Aorta (tissue), 5 donors: Measurements from ENCODE around the gene LURAP1L. TPM values are rescaled to one million over a fixed set of nuclear protein-coding genes. Genes with fewer than 3 reads are reported as not detected.

Experiments used
- ATAC-seq: fragments of 200-7000 bp; cut with Tn5 transposase; one replicate; pipeline ENCODE4 v1.9.1; 2022; ENCODE audit warnings: moderate library complexity; ENCODE audit not compliant: low FRiP score
- DNase-seq, 2 donors: peaks; one replicate each; pipeline ENCODE4 v3.0.0-alpha.2; 2020
- H3K27ac ChIP-seq, 2 donors: one replicate each; pipeline ENCODE4 v1.5.1; 2013; ENCODE audit warnings: low read length in 2 of 2, mild to moderate bottlenecking in 2 of 2, moderate library complexity in 2 of 2, control low read depth in 1 of 2, inconsistent platforms in 1 of 2, low read depth in 1 of 2
- H3K27me3 ChIP-seq, 2 donors: one replicate each; pipeline ENCODE4 v1.6.1; 2013; ENCODE audit warnings: control low read depth in 1 of 2, low read length in 1 of 2, mild to moderate bottlenecking in 1 of 2, moderate library complexity in 1 of 2; ENCODE audit not compliant: insufficient read depth in 2 of 2, control insufficient read depth in 1 of 2
- H3K36me3 ChIP-seq, 2 donors: one replicate each; pipeline ENCODE4 v1.6.1; 2013; ENCODE audit warnings: control low read depth in 1 of 2, low read length in 1 of 2, mild to moderate bottlenecking in 1 of 2; ENCODE audit not compliant: insufficient read depth in 2 of 2, control insufficient read depth in 1 of 2
- H3K4me1 ChIP-seq, 2 donors: one replicate each; pipeline ENCODE4 v1.6.1; 2013; ENCODE audit warnings: low read length in 2 of 2, control low read depth in 1 of 2, mild to moderate bottlenecking in 1 of 2, moderate library complexity in 1 of 2; ENCODE audit not compliant: insufficient read depth in 2 of 2, control insufficient read depth in 1 of 2
- H3K4me3 ChIP-seq, 2 donors: one replicate each; pipeline ENCODE4 v1.5.1; 2013; ENCODE audit warnings: low read length in 2 of 2, control low read depth in 1 of 2, mild to moderate bottlenecking in 1 of 2
- H3K9me3 ChIP-seq: one replicate; pipeline ENCODE4 v1.6.1; 2013; ENCODE audit warnings: mild to moderate bottlenecking, low read length; ENCODE audit not compliant: control insufficient read depth
- WGBS, 2 donors: extraction: QIAGEN DNeasy Blood & Tissue Kit; methylation state at CpG; one replicate each; pipeline ENCODE4 v1.1.7; 2013; 5-methylcytosine and 5-hydroxymethylcytosine counted together
- intact Hi-C, 2 donors: fragments of 100-400 bp; cut with DNase I; formaldehyde crosslinking; loops; one replicate each; pipeline versions ENCODE4 v1.14.2 to v1.15.0; 2022
- long read RNA-seq, 2 donors: library from polyadenylated mRNA; unstranded; transcript quantifications; one replicate each; pipeline ENCODE4 v2.0.0, GENCODE V29; 2020 to 2021
- polyA plus RNA-seq, 2 donors: library from polyadenylated mRNA; stranded (reverse); fragments of 200-250 nt; gene quantifications; one replicate each; pipeline ENCODE4 v1.2.3, GENCODE V29; 2013
- total RNA-seq, 2 donors: library from RNA; stranded (reverse); fragmentation: NEBNext Ultra II Directional; extraction: Animal tissue kit (Norgen Biotek cat#: 25700); gene quantifications; one replicate each; pipeline ENCODE4 v1.2.1, GENCODE V29; 2021
- donor health status: healthy with polysubstance abuse.
- donor health status: Bipolar disorder and iron deficiency.
- donor health status: DM: no; HTN: no; CAD: no.
- donor health status: DM: no; HTN: no; CAD: no.
- donor health status: DM: yes; HTN: yes; CAD: no.

The LURAP1L gene, protein sequence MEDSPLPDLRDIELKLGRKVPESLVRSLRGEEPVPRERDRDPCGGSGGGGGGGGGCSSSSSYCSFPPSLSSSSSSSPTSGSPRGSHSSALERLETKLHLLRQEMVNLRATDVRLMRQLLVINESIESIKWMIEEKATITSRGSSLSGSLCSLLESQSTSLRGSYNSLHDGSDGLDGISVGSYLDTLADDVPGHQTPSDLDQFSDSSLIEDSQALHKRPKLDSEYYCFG
- total RNA-seq (10 to 100 TPM; 18.6 to 25.1 TPM), polyA plus RNA-seq (10 to 100 TPM; 13.5 to 26.4 TPM)
- long read RNA-seq, donor 1, transcript LURAP1L-201 (2 exons, 1,753 nt), result major isoform, 70 of 91 reads
- long read RNA-seq, donor 1, partial matches to known transcripts, result 0 of 91 reads
- long read RNA-seq, donor 1, other reads (novel, unspliced or antisense), result 20 of 91 reads
- long read RNA-seq, donor 2, transcript LURAP1L-201 (2 exons, 1,753 nt), result major isoform, 16 of 20 reads
- long read RNA-seq, donor 2, partial matches to known transcripts, result 0 of 20 reads
- long read RNA-seq, donor 2, other reads (novel, unspliced or antisense), result 4 of 20 reads

DNA sequence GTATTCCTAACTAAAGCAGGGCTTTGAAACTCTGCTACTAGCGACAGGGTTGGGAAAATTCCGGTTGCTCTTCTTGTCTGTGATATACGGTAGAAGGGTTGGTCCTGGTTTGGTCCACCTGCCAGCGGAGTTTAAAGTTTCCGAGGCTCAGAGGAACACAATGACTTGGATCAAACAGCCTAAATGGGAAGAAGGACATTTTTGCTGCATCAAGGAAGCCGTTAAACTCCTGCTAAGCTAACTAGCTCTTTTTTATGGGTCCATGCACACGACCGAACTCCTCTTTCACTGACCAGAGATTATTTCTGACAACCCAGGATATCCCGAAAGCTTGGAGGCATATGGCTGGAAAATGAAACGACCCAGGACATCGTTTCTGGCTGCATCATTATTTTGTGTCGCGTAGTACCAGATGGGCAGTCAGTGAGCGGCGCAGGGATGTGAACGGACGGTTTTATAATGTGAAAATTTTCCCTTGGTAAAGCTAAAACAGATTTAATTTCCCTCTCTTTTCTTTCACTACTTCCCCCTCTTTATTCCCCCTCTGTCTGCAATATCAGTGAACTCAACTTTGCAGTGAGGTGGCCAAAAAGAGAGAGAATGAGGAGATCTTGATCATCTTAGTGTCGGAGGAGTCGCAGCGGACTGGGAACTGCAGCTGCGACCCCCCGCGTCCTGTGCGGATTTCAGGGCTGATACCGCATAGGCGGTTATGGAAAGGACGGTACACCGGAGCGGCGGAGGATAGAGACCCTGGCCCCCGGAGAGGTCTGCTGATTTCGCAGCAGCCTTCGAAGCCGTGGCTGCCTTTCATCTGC lies at the start of gene LURAP1L:
TSS of gene LURAP1L (plus strand) at position 160 of the 818 bp plus-strand sequence. CDS start 696 bp downstream, outside the sequence.
- peaks cover 2 to 8% of the 10 kb centered on the region in 2 donors for H3K4me1 ChIP-seq
- DNase-seq, result peak in 1 of 2 donors; percentile 64
- peak within 1 kb of the TSS; percentile 69 to 89 for H3K4me3 ChIP-seq
- intact Hi-C loops, result loop anchor here (2.0 to 10.0 kb wide), 5 partner anchors 42 to 110 kb away; no protein-coding TSS in a partner anchor
- WGBS, 2 donors, result 0 to 1% methylated on average over 34 of the region's 34 CpGs
- H3K9me3 ChIP-seq, result no peaks in the 10 kb centered on the region
- no peaks in the 10 kb centered on the region for H3K27me3 ChIP-seq
- peak within 1 kb of the TSS in 1 of 2 donors; percentile 72 for H3K27ac ChIP-seq
- ATAC-seq, result peak; percentile 84
- H3K36me3 ChIP-seq, result no peaks in the 10 kb centered on the region

DNA sequence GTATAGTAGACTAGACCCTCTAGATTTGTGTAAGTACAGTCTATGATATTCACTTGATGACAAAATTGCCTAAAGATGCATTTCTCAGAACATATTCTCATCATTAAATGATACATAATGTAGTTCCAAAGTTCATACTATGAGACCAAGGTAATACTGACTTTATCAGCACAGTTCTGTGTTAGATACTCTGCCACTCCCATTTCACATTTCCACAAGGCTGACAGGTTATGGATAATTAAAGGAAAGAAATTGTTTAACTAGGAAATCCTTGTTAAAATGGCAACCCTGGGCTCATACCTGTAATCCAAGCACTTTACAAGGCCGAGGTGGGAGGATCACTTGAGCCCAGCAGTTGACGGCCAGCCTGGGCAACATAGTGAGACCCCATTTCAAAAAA lies 48.0 kb upstream of the LURAP1L start:
- no peaks in the 10 kb centered on the region for H3K36me3 ChIP-seq
- DNase-seq (no peak), ATAC-seq (no peak)
- WGBS, 2 donors, result 96 to 98% methylated on average over 2 of the region's 2 CpGs
- H3K4me1 ChIP-seq, result no peaks in the 10 kb centered on the region
- no peaks in the 10 kb centered on the region for H3K27me3 ChIP-seq
- no peak overlapping the region for H3K4me3 ChIP-seq
- intact Hi-C loops, result loop anchor here in 1 of 2 donors (10.0 kb wide), 1 partner anchor 88 kb away; no protein-coding TSS in a partner anchor
- no peak overlapping the region for H3K27ac ChIP-seq
- H3K9me3 ChIP-seq, result peaks cover under 1% of the 10 kb centered on the region

DNA sequence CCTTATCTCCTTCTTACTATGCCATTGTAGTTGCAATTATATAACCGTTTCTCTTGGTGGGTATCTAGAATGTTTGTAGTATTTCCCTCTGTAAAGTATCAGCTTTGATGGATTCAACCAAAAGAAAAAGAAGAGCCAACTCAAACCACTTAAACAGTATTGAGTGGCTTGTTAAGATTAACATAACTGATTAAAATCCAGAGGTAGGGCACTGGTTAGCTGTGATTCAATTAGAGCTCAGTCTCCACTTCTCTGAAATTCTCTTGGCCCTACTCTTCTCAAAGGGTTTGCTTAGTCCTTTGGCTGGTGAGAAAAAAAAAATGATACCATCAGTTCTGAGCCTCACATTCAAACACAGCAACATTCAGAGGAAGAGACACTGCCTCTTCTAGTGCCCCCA lies 44.6 kb upstream of the LURAP1L start:
- intact Hi-C loops, result no loop called here
- 84 to 89% methylated on average over 1 of the region's 1 CpG for WGBS, 2 donors
- Histone ChIP-seq H3K4me3 (no peak overlapping the region), H3K36me3 (no peaks in the 10 kb centered on the region), H3K9me3 (peaks cover 1% of the 10 kb centered on the region), H3K27ac (no peak overlapping the region), H3K4me1 (no peaks in the 10 kb centered on the region), H3K27me3 (no peaks in the 10 kb centered on the region)
- DNase-seq, result no peak
- no peak for ATAC-seq

DNA sequence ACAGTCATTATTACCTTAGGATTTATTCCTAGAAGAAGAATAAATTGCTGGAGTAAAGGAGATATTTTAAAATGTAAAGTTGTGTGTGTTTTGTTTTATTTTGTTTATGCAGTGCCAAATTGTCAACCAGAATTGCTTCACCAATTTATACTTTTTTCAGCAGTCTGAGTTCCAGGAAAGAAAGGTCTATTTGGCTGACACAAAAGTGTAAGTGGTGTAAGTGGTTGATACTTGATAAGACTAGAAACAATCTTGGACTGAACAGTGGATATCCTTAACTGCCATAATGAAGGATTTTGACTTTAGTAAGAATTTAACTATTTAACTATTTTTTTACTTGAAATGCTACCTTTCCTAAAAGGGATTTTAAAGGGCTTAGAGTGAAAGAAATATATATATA lies 43.9 kb upstream of the LURAP1L start:
- ATAC-seq (no peak), DNase-seq (no peak)
- Histone ChIP-seq H3K27ac (no peak overlapping the region), H3K36me3 (no peaks in the 10 kb centered on the region), H3K9me3 (peaks cover 1% of the 10 kb centered on the region), H3K4me3 (no peak overlapping the region), H3K4me1 (no peaks in the 10 kb centered on the region), H3K27me3 (no peaks in the 10 kb centered on the region)
- intact Hi-C loops, result no loop called here

DNA sequence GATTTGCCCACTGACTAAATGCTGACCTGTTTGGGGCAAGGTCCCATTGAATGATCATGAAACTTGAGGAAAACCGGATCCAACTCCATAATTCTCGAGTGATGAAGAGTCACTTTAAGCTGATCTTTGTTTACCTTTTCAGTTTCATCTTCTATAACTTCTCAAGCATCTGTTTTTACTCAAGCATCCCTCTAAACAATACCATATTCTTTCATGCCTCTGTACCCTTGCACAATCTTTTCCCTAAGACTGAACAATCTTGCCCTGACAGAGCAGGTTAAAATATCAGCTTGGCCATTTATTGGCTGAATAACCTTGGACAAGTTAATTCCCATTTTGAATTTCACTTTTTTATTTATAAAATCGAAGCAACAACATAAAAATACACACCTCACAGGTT lies 41.8 kb upstream of the LURAP1L start:
- no peaks in the 10 kb centered on the region for H3K27me3 ChIP-seq
- no peak overlapping the region for H3K27ac ChIP-seq
- WGBS, 2 donors, result 84 to 86% methylated on average over 3 of the region's 3 CpGs
- H3K4me3 ChIP-seq, result no peak overlapping the region
- no peaks in the 10 kb centered on the region for H3K36me3 ChIP-seq
- ATAC-seq (no peak), DNase-seq (no peak)
- H3K4me1 ChIP-seq, result no peaks in the 10 kb centered on the region
- peaks cover 1% of the 10 kb centered on the region for H3K9me3 ChIP-seq
- intact Hi-C loops, result no loop called here

DNA sequence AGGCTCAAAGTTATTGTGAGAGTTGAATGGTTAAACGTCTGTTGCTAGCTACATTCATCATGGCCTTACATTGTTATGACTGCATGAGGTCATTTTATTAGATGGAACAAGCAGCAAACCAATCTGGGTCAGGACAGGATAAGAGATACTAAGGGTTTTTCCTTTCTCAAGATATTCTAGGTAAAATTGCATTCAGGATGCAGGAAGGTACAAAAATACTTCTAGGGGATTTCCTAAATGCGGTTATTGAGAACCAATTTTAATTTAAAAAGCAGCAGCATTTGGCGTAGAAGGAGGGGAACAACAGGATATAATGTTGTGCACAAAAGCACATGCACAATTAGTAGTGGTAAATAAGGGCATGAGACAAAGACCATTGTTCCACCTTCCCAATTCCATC lies 39.2 kb upstream of the LURAP1L start:
- H3K27me3 ChIP-seq, result no peaks in the 10 kb centered on the region
- no peak for ATAC-seq
- no peak overlapping the region for H3K4me3 ChIP-seq
- H3K27ac ChIP-seq, result no peak overlapping the region
- intact Hi-C loops, result no loop called here
- H3K4me1 ChIP-seq, result no peaks in the 10 kb centered on the region
- WGBS, 2 donors, result 53 to 65% methylated on average over 3 of the region's 3 CpGs
- no peaks in the 10 kb centered on the region for H3K36me3 ChIP-seq
- H3K9me3 ChIP-seq, result peaks cover 1% of the 10 kb centered on the region
- no peak for DNase-seq

DNA sequence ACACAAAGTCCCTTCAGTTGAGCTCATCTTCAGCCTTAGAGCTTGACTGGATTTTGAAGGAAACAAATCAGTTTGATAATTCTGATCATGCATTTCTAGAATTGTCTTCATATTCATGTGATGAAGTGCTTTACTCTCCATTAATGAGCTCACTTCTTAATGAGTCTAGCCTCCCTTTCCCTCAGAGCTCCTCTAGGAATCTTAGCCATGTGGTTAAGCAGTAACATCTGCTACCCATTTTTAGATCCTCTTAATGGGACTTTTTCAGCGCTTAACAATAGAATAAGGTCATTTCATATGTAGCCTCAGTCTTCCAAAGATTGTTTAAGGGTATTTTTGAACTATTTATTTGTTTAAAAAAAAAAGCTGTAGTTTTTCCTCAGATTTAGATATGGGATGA lies 36.9 kb upstream of the LURAP1L start:
- ATAC-seq, result no peak
- DNase-seq, result no peak
- H3K4me3 ChIP-seq, result no peak overlapping the region
- intact Hi-C loops, result no loop called here
- no peaks in the 10 kb centered on the region for H3K4me1 ChIP-seq
- WGBS, 2 donors, result 0% methylated on average over 1 of the region's 1 CpG
- no peak overlapping the region for H3K27ac ChIP-seq
- H3K36me3 ChIP-seq, result no peaks in the 10 kb centered on the region
- no peaks in the 10 kb centered on the region for H3K9me3 ChIP-seq
- H3K27me3 ChIP-seq, result no peaks in the 10 kb centered on the region

DNA sequence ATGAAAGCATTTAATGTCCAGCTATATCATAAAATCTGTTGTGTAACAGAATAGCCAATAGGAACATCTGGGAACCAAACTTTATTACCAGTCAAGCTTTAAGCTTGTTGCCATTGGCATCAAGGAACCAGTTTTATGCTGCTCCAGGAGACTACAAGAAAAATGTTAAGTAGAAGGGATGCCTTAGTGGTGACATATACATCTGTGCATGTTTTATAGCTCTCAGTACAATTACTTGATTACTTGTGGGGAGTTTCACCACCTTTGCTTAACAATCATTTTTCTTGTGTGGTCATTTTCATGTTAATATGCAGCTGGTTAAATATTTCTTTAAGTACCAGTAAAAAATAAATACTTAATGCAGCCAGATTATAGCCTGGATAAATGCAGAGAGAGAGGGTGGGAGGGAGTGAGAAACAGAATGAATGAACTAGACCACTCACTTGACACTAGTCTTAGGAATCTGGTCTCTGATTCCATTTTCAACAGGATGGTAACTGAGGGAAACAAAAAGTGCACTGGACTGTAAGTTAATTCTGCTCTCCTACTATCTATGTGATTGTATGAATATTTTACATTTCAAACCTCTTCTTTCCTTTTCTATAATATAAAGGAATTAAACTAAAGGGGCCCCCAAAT lies 35.7 kb upstream of the LURAP1L start:
- H3K9me3 ChIP-seq, result no peaks in the 10 kb centered on the region
- no peak overlapping the region for H3K4me3 ChIP-seq
- H3K36me3 ChIP-seq, result no peaks in the 10 kb centered on the region
- intact Hi-C loops, result no loop called here
- no peak for ATAC-seq
- H3K27ac ChIP-seq, result no peak overlapping the region
- no peaks in the 10 kb centered on the region for H3K4me1 ChIP-seq
- no peaks in the 10 kb centered on the region for H3K27me3 ChIP-seq
- DNase-seq, result no peak
